Endometrial microvascular endothelial cells (primary cell): ENCODE data around the gene ZNF560. TPM values are rescaled to one million over a fixed set of nuclear protein-coding genes. Genes with fewer than 3 reads are reported as not detected.

Experiments
- in situ Hi-C: cut with HindIII; loops from 2 replicates; pipeline ENCODE4 v1.10.0; 2017; ENCODE audit warnings: low sequenced_read_pairs, low pct_unique_long_range_greater_than_20kb; ENCODE audit errors: inconsistent ontology term
- total RNA-seq: library from RNA; depleted of rRNA; stranded (reverse); fragments of >200 nt; gene quantifications from one replicate; pipeline ENCODE4 v1.2.3, GENCODE V29; 2015; ENCODE audit errors: inconsistent ontology term

The ZNF560 gene
- total RNA-seq, 1 donor from 2014 or later, result not detected

DNA sequence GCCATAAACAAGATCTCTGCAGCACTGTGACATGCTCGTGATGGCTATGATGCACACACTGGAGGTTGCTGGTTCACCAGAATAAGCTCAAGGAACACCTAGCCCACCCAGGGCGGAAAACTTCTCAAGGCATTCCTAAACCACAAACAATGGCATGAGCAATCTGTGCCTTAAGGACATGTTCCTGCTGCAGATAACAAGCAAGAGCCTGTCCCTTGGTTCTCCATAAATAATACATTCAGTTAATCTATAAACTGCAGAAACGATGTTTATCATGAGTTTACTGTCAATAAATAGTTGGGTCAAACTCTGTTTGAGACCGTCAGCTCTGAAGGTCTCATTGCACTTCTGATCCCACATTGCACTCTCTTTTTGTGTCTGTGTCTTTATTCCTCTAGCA lies 44.5 kb downstream of the ZNF560 start:
- in situ Hi-C loops, result no loop called here

DNA sequence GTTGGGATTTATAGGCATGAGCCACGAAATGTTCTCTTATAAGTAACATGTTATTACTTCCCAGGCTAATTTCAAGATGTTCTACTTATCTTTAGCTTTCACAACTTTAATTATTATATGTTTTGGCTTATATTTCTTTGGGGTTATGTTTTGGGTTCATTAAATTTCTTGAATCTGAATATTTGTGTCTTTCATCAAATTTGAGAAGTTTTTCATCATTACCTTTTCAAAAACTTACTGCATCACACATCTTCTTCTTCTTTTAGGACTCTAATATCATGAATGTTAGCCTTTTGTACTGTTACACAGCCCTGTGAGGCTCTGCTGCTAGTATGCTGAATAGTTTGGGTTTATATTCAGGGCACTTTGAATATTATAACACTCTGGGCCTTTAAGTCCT lies 53.4 kb downstream of the ZNF560 start:
- in situ Hi-C loops, result no loop called here

DNA sequence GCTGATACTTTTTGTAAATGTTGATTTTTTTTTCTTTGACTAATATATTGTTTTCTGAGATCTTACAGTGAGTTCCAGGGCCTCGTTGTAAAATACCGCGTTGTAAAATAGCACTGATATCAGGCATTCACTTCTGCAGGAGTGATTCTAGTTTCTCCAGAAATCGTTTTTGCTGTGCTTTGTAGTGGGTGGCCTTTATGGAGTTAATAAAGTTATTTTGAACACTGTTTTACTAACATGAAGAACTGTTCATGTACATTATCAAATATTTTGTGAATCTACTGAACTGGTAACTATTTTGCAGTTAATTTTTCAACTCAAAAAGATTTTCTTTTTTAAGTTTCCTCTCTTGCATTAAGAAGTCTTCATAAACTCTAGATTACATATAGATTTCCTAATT lies 62.1 kb downstream of the ZNF560 start:
- in situ Hi-C loops, result no loop called here

DNA sequence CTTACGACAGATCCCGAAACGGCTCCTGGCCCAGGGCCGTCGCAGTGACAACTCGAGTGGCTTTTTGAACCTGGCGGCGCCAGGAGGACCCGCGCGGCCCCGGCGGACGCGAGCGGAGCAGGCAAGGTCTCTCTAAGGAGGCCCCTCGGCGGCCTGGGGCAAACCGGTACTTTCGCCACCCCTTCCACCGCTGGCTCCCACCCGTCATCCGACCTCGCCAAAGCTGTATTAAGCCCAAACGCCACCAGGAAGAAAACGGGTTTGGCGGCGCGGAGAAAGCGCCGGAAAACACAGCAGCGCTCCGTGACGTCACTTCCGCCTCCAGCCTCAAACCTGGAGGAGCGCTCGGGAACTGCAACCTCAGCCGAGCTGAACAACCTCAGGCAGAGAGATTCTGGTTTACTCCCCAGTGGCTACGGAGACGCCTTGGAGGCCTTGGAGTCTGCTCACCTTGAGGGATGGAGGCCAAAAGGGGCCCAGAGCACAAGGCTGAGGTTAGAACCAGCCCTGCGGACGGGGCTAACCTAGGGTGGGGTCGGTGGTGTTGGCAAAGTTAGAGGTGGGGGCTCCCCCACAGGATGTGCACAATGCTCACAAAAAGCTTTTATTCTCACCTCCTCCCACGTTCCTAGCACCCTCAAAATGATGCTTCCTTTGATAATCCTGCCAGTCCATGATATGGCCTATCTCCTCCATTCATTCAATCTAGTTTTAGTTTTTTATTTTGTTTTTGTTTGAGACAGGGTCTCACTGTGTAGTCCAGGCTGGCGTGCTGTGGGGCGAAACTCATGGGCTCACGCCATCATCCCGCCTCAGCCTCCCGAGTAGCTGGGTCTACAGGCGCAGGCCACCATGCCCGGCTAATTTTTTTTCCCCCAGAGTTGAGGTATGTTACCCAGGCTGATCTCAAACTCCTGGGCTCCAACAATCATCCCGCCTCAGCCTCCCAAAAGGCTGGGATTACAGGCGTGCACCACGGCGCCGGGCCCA lies 62.8 kb downstream of the ZNF560 start, which contains the start of gene ZNF266:
TSS of gene ZNF266 (minus strand) at position 295 of the 990 bp plus-strand sequence. CDS start 15,484 bp downstream, outside the sequence.
- in situ Hi-C loops, result no loop called here

DNA sequence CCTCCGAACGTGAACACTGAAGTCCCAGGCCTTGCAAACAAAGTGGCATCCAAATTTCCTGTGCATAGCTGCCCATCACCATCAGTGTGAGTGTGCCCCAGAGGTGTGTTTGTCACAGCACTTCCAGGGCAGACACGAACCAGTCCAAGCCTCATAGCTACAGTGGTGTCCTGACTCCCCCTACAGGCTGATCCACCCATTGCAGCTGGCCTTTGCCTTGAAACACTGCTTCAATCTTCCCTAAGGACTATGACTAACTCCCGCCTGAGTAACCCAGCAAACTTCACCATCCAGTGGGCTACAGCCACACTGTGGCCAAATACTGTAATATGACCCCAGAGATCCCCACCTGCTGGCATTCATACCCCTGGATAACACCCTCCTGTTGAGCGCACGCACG lies 66.9 kb downstream of the ZNF560 start:
- in situ Hi-C loops, result no loop called here

DNA sequence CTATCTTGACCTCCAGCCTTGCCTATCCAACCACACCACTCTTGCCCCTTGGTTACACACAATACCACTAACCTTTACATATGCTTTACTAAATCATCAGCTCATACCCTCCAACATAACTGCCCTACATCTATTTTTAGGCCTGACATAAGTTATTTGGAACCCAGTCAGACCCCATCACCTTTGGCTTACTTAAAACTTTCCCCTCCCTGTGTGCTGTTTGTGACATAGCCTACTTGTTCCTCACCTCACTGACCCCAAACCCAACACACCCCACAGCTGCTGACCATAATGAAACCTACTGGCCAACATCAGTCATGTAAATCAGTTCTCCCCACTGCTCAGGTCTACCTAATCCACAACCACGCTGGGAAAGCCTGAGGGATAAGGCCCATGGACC lies 68.0 kb downstream of the ZNF560 start:
- in situ Hi-C loops, result no loop called here

DNA sequence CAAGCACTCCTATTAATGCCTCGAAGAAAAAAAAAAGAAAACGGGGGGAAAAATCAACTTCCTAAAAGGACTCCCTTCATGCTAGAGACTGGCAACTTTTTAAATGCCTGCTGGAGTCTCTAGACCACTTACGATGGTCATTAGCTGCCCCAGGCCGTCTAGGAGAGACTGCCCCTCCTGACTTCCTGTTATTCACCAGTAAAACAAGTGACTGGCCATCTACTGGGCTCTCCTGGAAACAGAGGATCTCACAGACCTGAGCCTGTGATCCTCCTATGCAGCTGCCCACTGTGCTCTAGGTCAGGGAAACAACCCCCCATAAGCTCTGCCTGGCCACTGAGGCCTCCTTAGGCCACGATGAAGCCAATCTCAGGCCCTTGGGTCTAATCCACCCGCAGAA lies 70.5 kb downstream of the ZNF560 start:
- in situ Hi-C loops, result no loop called here

Other genes with a start within 250 kb of the ZNF560 start
- not detected for gene OR7E24, start 247.7 kb downstream of the ZNF560 start, total RNA-seq
- 8.9 TPM for gene ZNF699, start 188.8 kb downstream of the ZNF560 start, total RNA-seq
- 5.9 TPM for gene ZNF559, start 174.4 kb downstream of the ZNF560 start, total RNA-seq
- 0.56 TPM for gene ZNF177, start 135.6 kb downstream of the ZNF560 start, total RNA-seq
- gene ZNF266, start 63.0 kb downstream of the ZNF560 start, total RNA-seq, result 13.0 TPM
- gene ZNF426, start 40.0 kb upstream of the ZNF560 start, total RNA-seq, result 10.8 TPM
- 28.7 TPM for gene ZNF121, start 85.9 kb upstream of the ZNF560 start, total RNA-seq
- 34.5 TPM for gene ZNF561, start 122.6 kb upstream of the ZNF560 start, total RNA-seq
- gene ZNF562, start 176.5 kb upstream of the ZNF560 start, total RNA-seq, result 21.8 TPM